Measurements from ENCODE around the gene DPYSL5. TPM values are rescaled to one million over a fixed set of nuclear protein-coding genes. Genes with fewer than 3 reads are reported as not detected.
A peak's percentile ranks its signal among the peaks of the same experiment; 100 is the strongest.
"Not testable (repeated sequence)": the region's sequence is repeated elsewhere in the genome, so short reads cannot be mapped to it uniquely, and the experiment has no call there.

Gene DPYSL5
- total RNA-seq, 1 donor = not detected

DNA sequence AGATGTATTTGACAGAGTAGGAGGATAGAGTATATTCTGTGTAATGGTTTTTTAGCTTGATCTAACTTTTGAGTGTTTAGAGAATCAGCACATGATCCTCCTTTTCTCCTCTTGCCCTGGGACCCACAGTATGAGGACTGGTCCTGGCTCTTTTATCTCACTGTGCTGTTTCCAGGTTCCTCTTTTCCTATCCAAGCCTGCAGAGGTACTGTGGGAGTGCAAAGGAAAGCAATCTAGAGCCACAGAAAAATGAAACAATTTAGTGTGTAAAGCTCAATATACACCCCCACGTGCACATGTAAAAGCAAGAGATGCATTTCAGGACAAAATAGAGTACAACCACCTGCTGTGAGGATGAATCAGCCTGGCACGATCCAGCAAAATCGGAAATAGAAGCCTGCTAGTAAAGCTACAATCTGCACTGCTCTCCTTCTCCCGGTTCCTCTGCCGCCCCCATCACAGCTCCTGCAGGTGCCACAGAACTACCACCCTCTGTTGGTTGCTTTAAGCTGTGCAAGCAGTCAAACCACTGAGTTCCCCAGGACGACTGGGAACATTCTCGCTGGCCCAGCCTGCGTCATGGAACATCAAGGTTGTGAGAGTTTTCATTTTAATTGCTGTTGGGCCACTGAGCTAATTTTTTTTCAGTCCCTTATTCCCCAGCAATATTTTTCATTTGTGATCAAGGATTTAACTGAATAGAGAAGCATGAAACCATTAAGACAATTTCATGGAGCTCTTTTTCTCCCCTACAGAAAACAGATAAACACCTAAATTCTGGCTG is 74.7 kb downstream of the DPYSL5 start:
- no peak overlapping the region for H3K4me3 ChIP-seq (ENCODE audit: low read depth, low read length)
- peak; percentile 58 for TF ChIP-seq CTCF (IDR thresholded peaks at IDR 0.05; ENCODE audit: insufficient read depth, low read length)
- peak; percentile 25 for DNase-seq (ENCODE audit: low read depth)

- H3K4me3 ChIP-seq (ENCODE audit: low read depth, low read length); DNase-seq (ENCODE audit: low read depth): not testable (repeated sequence)
These were observed 75.2 kb downstream of the DPYSL5 start for GRCh38 chr2:26923189-26923466.

DNA sequence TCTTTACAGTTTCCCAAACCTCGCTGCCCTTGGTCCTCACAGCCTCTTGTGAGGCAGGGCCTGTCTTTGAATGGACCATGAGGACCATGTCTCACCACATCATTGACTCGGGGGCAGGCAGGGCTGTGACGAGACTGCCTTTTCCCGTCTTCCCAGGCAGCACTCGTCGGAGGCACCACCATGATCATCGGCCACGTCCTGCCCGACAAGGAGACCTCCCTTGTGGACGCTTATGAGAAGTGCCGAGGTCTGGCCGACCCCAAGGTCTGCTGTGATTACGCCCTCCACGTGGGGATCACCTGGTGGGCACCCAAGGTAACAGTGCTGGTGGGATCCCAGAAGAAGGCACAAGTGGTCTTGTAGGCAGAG is 76.8 kb downstream of the DPYSL5 start:
- DNase-seq (ENCODE audit: low read depth) = no peak
- no peak for TF ChIP-seq CTCF (IDR thresholded peaks at IDR 0.05; ENCODE audit: insufficient read depth, low read length)
- no peak overlapping the region for H3K4me3 ChIP-seq (ENCODE audit: low read depth, low read length)

- TF ChIP-seq CTCF (IDR thresholded peaks at IDR 0.05; ENCODE audit: insufficient read depth, low read length) = no peak
- H3K4me3 ChIP-seq (ENCODE audit: low read depth, low read length) = no peak overlapping the region
- no peak for DNase-seq (ENCODE audit: low read depth)
These were observed 77.3 kb downstream of the DPYSL5 start for GRCh38 chr2:26925100-26925791.

DNA sequence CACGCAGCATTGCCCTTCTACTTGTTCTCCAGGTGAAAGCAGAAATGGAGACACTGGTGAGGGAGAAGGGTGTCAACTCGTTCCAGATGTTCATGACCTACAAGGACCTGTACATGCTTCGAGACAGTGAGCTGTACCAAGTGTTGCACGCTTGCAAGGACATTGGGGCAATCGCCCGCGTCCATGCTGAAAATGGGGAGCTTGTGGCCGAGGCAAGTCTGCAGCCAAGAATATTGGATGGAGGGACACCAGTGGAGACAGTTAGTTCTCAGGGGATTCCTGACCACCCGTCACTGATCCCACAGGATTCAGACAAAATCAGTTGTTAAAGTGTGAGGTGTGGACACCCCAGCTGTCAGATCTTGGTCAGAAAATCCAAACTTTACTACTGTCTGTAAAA is 79.3 kb downstream of the DPYSL5 start:
- DNase-seq (ENCODE audit: low read depth) = no peak
- no peak overlapping the region for H3K4me3 ChIP-seq (ENCODE audit: low read depth, low read length)
- no peak for TF ChIP-seq CTCF (IDR thresholded peaks at IDR 0.05; ENCODE audit: insufficient read depth, low read length)

GRCh38 chr2:26932974-26933373 is 85.0 kb downstream of the DPYSL5 start:
- DNase-seq (ENCODE audit: low read depth) = no peak
- H3K4me3 ChIP-seq (ENCODE audit: low read depth, low read length) = no peak overlapping the region
- TF ChIP-seq CTCF (IDR thresholded peaks at IDR 0.05; ENCODE audit: insufficient read depth, low read length) = no peak

GRCh38 chr2:26933431-26934334 is 85.8 kb downstream of the DPYSL5 start:
- TF ChIP-seq CTCF (IDR thresholded peaks at IDR 0.05; ENCODE audit: insufficient read depth, low read length) = no peak
- no peak for DNase-seq (ENCODE audit: low read depth)
- H3K4me3 ChIP-seq (ENCODE audit: low read depth, low read length) = no peak overlapping the region

All from fibroblast of the aortic adventitia (primary cell).